Ureter (tissue), 1 donor: ENCODE results near the gene ASAP2. TPM values are rescaled to one million over a fixed set of nuclear protein-coding genes. Genes with fewer than 3 reads are reported as not detected.

ENCODE experiments used
- DNase-seq: peaks from one replicate; pipeline ENCODE4 v3.0.0-alpha.2; 2020; ENCODE audit warnings: low spot score
- total RNA-seq: library from RNA; stranded (reverse); gene quantifications from one replicate; pipeline ENCODE4 v1.2.4, GENCODE V29; 2023
- donor health status: DM: yes; HTN: yes; CAD: no.

The ASAP2 gene
- total RNA-seq, 1 donor from 2014 or later, result 42.1 TPM

DNA sequence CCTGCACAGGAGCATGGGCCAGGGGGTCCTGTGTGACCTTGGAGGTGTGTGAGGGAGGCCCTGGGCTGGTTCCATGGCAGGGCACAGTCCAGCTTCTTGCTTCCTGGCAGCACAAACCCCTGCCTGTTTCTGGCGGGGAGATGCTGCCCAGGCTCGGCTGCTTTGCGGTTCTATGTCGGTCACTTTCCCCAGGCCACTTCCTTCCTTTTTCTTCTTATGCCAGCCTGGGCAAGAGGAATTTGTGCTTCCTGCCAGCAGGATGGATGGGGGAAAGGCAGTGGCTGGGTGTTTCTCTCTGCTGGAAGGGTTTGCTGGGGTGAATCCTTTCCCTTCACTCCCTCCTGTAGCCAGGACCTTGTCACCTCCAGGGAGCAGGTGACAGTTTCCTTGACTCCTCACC, 24.3 kb downstream of the ASAP2 start:
- no peak for DNase-seq

DNA sequence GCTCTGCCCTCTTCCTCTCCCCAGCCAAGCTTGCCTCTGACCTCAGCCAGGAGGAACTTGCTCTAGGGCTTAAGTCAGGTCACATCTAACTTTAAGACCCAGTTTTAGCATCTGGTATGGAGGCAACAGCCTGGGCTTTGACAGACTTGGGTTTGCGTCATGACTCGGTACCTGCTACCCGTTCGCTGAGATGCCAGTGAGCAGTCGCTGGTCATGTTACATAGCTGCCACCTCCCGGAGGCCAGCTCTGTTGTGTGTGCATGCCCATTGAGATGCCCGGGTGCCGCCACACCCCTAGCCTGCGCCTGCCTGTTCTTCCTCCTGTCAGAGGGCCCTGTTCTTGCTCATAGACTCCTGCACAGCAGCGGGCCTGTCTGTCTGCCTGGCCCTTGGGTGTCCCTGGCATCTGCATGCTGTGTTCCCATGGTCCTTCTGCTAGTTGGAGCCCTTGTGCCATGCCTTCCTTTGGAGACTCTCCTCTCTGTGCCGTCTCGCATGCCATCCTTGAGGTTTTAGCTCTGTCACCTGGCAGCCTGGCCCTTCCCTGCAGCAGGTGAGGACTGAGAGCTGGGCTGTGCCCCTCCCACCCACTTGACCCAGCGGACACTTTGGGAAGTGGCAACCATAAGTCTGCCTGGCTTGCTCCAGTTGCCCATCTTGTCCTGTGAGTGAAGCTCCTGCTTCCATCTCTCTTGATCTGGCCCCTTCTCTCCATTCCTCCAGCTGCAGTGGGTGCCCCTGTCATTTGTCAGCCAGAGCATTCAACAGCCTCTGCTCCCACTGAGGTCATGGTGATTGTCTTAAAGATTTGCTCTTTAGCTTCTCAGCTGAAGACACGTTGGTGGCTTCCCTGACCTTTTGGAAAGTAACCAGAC, 24.9 kb downstream of the ASAP2 start:
- DNase-seq, result no peak

DNA sequence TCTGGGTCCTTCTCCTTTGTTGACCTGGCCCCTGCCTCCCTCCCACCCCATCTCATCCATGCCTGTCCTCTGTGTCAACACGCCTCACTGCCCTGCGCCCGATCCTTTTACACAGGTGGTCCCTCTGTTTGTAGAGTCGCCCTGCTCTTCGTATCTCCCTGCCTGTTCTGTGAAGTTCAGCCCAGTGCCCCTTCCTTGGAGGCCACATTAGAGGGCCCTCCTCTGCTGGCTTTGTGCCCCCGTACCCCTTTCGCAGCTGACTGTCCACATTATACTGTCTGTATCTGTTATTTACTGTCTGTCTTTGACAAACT, 25.5 kb downstream of the ASAP2 start:
- DNase-seq, result no peak

DNA sequence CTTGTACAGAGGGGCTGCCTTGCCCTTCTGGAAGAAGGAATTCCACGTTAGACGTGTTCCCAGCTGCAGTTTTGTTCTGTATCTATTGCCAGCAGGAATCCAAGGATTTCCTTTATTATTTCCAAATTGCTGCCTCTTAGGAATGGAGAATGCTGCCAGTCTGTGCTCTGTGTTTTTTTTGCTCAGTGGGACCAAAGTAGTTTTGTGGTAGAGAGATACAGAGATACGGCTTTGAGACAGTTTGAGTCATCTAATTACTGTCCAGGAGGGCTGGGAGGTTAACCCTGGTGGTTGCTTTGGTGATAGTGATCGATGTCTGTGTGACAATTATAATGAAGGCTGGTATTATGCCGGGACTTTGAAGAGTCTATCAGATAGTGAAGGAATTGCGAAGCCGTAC, 26.3 kb downstream of the ASAP2 start:
- no peak for DNase-seq

DNA sequence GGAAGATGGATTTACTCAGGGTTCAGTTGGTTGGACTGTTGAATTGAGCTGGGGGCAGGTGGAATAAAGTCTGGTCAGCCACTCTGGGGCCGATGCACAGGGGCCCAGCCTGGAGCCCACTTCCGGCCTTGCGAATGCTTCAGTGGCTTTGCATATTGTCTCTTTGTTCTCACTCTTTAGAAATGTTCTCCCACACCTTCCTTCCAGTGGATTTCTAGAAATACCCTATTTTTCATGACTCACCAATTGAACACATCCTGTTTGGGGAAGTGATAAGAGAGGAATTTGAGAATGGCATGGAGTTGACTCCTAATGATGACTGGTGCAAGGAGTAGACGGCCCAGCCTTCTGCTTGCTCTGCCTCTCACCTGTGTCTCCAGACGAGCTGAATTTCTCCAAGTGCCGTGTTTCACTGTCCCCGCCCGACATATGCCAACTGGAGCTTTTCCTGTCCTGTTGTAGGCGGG, 28.1 kb downstream of the ASAP2 start:
- DNase-seq, result no peak

DNA sequence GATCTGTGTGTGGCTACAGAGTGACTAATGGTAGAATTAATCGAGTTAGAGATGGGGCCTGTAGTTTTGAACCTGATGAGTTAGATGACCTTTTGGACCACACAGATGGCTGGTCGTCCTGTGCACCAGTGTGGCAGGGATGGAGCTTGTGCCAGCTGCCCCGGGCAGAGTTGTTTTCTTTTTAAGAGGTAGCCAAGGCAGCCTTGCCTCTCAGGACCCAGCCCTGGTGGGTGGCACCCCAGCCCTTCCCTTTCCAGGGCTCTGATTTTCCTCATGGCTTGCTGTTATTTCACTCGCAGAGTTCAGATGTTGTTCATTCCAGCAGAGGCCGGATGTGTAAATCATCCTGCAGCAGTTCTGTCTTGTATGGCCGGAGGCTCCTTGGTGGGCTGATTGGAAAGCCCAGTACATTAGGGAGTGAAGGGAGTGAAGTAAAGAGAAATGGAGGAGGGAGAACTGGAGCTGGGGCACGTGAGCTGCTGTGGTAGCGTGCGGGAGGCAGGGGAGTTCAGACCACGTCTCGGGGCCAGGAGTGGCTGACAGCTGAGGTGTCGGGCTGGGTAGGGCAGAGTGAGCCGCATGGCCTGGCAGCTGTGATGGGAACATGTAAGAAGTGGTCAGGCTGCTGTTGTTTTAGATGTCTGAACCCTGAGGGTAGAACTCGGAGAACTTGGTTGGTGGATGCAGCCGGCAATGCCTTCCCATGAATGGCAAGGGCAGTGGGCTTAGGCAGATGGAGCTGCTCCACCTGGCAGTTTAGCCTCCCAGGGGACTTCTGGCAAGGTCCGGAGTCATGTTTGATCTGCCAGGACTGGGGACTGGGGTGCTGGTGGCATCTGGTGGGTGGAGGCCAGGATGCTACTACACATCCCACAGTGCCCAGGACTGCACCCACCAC, 28.8 kb downstream of the ASAP2 start:
- no peak for DNase-seq

DNA sequence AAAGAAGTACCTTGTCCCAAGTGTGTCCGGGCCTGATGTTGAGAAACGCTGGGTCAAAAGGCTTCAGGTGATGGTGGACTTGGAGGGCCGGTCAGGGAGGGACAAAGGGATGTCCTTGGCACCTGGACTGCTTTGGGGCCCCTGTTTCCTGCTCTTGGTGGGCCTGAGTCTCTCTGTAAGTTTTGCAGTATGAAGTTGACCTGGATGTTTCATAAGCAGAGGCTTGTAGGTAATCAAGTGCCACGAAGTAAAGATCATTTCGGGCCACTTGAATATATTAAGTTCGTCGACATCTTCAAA, 29.4 kb downstream of the ASAP2 start:
- no peak for DNase-seq

DNA sequence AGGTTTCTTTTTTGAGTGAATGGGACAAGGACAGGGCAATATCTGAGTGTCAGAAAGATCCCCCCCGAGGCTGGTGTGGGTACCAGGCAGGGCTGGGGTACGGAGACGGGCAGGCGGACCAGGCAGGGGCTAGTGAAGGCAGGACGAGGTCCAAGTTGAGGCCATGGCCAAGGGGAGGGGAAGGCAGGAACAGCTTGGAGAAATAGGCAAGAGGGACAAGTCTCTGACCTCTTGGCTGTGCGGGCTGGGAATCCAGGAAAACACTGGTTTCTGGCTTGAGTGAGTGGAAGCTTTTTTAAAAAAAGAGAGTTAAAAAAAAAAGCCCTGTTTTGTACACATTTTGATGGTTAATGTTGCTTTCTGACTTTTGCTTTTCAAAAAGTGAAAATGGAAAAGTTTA, 30.3 kb downstream of the ASAP2 start:
- no peak for DNase-seq

DNA sequence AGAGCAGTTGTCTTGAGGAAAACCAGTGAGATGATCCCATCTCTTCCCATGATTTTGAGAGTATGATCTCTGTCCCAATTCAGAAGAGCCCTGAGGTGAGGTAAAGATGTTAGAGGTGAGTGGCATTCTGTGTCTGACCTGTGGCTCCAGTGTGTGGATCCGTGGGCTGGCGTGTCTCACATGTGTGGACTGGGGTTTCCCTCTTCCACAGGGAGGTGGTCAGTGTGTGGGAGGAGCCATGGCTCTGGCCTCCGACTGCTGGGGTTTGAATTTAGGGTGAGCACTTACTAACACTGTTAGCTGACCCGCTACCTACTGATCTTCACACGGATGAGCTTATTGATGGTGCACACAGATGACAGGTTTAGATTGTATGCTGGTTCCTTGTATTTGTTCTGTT, 31.2 kb downstream of the ASAP2 start:
- DNase-seq, result no peak

DNA sequence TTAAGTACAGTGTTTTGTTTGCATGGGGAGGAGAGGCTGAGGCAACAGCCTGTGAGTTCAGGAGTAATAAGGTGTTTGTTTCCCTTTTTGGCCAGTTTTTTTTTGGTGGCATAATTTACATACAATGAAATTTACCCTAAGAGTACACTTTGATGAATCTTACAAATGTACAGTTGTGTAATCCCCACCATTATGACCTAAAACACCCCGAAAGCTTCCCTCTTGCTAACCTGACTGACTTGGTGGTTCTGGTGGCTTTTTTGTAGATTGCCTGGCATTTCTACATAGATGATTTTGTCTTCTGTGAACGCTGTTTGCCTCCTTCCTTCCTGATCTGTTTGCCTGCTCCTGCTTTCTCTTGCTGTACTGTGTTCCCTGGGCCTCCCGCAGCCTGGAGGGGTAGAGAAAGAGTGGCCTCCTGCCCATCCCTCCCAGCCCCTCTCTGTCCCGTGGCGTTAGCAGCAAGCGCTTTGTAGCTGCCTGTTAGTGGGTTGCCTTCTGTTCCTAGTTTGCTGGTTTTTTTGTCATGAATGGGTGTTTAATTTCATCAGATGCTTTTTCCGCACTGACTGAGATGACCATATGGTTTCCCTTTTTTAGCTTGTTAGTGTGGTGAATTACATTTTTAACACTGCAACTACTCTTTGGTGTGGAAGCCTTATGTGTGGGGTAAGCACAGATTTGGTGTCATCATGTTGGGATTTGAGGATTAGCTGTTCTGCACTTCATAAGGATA, 32.1 kb downstream of the ASAP2 start:
- no peak for DNase-seq

DNA sequence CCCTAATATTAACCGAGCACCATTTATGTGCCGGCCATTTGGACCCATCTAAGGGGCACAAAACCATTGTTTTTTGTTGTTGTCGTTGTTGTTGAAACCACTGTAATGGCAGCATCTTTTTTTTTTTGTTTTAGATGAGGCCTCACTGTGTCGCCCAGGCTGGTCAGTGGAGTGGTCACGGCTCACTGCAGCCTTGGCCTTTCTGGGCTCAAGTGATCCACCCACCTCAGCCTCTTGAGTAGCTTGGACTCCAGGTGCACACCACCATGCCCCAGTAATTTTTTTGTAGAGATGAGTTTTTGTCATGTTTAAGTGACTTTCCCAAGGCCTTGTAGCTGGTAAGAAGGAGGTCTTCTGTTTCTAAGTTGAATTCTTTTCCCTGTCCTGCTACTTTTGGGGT, 33.0 kb downstream of the ASAP2 start:
- DNase-seq, result no peak

DNA sequence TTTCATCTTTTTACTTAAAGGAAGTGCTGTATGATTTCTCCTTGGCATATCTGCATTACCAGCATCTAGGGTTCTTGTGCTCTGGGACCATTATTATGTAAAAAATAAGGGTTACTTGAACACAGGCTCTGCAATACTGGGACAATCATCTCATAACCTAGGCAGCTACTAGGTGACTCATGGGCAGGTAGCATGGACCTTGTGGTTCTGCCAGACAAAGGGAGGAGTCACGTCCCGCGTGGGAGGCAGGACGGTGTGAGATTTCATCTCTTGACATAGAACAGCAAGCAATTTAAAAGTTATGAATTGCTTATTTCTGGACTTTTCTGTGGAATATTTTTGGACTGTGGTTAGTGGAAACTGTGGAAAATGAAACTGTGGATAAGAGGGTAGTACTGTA, 34.1 kb downstream of the ASAP2 start:
- DNase-seq, result no peak

DNA sequence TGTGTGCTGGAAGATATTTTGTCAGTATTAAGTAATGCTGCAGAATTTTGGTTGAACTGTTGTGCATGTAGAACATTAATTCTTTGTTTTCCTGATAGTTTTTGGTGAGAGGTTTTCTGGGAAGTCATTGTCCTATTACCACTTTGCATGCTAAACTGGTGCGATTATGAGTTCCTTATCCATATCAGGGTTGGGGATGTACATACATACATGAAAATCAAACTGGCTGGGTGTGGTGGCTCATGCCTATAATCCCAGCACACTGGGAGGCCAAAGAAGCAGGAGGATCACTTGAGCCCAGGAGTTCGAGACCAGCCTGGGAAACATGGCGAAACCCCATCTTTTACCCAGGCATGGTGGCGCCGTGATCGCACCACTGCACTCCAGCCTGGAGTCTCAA, 34.6 kb downstream of the ASAP2 start:
- no peak for DNase-seq

DNA sequence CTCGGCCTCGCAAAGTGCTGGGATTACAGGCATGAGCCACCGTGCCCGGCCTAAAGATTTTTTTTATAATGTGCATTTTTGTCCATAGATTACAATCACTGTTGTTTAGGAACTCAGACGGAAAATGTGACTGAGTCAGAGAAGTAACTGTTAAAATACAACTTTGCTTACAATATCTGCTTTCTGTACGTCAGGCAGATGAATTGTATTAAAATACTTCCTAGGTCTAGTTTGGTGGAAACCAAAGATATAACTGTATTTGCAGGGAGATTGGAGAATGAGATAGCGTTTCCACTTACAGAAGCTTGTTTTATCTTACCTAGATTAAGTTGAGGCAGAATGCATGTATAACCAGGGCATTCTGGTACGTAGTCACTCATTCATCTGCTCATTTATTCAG, 36.7 kb downstream of the ASAP2 start:
- DNase-seq, result no peak

DNA sequence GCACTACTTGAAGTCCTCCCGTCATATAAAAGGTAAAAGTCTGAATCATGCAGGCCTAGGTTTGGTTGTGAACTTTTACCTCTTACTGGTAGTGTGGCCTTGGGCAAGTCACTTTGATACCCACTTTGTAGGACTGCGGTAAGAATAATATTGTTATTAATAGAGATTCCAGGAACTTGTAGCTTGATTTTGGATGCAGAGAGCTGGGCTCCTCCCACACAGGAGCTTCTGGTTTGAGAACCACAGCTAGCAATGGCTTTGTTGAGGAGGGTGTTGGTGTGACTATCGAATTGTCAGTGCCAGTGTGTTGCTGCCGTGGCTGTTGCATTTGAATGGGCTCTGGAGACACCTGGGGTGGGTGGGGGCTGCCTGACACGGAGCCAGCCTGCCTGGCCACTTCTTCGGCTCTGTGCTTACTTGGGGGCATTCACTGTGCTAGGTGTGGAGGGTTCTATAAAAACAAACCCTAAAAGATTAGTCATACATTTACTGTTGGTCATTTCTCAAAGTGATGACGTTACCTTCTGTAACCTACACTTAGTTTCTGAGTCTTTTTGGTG, 38.5 kb downstream of the ASAP2 start:
- no peak for DNase-seq

DNA sequence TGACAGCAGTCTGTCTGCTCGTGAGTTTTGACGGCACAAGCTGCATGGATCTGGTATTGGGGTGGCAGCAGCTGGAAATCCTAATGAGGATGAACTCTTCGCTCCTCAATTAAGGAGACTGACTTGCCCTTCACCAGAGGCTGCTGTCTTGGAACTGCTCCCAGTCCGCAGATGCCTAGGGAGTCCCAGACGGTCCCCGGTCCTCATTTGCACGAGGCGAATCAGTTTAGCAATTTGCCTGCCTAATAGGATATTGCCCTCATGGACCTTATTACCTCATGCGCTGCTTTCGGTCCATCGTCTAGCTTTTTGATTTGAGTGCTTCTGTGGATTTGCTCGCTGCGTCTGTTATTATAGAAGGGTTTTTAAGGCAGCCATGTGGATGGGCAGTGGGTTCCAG, 40.6 kb downstream of the ASAP2 start:
- DNase-seq, result no peak

DNA sequence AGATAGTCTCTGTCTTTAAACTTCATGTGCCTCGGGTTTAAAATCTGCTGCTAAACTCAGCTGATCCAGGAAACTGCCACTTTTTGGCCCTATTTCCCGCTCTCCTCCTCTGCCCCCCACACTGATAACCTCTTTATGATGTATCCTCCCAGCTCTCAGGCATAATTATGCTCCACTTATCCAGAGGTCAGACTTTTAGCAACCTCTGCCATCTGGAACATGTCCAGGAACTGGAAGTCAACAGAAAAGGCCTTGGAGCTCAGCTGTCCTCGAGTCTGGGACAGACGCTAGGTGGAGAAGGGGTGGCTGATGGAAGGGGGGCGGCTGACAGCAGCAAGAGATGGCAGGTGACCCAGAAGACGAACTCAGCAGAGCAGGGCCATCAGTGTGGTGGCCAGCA, 41.2 kb downstream of the ASAP2 start:
- no peak for DNase-seq

DNA sequence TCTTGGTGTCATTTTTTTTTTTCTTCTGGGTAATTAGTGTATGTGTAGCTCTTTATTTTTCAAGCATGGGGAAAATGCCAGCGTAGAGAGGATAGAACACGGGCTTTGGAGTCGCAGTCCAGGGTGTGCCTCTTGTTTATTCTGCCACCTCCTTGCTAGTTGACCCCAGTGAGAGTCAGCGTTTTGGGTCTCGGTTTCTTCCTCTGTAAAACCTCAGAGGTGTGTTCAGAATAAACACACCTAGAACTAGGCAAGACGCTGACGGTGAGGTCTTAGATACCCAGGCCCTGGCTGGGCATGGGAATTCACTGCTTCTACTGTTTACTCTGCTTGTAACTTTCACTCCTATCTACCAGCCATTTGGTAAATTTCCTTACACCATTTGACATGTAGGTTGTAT, 41.8 kb downstream of the ASAP2 start:
- DNase-seq, result no peak

DNA sequence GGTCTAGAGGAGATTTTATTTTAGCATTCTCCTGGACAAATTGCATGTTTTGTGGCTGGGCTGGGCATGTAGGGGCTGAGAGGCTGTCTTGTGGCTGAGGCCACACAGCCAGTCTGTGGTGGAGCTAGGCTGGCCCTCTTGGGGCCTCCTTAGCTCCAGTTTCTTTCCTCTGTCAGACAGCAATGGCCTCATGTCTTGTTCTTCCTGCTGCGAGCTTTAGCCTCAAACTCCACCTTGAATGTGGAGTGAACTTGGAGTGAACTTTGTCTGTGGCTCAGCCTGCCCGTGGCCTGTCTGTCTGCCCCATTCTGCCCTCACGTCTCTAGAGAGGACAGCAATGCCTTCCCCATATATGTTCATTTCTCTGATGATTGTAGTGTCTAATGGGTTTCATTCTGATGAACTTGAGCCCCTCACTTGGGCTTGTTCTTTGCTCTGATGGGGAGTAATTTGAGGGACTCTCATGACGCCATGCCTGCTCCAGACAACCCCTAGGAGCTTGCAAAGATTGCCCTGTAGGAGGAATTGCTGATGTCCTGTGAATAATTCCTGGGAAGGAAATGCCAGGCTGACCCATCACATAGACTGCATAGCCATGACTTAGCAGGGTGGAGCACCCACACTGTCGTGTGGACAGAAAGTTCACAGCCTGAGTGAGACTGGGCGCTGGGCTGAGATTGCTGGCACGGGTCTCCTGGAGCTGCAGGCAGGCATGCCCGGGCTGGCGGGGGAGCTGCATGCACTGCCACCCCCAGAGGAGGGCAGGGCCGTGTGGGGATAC, 42.6 kb downstream of the ASAP2 start:
- DNase-seq, result no peak

DNA sequence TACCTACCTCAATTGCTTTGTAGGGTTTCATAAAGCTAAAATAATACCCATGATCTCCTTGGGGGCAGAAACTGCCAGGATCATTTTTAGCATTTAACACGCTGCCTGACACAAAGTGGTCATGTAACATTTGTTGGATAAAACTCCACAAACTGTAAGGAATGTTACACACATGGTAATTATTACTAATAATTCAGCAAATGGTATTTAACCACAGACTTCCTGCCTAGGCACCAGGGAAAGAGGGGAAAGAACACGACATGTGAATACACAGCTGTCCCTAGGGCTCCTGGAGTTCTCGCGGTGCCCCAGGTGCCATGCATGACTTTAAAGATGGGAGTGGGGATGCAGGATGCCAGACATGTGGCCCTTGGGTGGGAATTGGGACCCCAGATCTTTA, 43.5 kb downstream of the ASAP2 start:
- DNase-seq, result no peak

DNA sequence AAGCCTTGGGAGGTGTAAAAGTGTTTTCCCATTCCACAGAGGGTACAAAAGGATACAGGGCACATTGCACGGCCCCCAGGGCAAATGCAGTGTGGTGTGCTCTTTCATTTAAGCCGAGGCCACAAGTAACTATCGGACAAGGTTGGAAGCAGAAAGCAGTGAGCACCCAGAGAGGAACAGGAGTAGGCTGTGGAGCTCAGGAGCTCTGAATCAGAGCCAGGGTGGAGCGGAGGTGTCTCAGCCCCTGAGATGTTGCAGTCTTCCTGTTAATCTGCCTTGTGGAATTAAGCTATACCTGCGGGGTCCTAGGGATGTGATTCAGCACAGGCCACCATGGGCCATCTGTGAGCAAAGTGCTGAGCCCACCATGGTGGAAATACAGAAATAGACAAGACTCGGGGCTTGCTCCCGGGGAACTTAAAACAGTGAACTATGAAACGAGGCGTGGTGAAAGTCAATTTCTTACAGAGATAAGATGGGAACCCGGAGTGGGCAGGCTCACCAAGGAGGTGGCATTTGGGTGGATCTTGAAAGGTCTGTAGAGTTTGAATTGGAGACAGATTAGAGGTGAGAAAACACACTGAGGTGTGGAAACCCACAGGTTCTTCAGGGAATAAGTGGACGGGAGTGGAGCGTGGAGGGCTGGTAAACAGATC, 44.0 kb downstream of the ASAP2 start:
- DNase-seq, result no peak
